Measurements from ENCODE around the gene MYO1H.

DNA sequence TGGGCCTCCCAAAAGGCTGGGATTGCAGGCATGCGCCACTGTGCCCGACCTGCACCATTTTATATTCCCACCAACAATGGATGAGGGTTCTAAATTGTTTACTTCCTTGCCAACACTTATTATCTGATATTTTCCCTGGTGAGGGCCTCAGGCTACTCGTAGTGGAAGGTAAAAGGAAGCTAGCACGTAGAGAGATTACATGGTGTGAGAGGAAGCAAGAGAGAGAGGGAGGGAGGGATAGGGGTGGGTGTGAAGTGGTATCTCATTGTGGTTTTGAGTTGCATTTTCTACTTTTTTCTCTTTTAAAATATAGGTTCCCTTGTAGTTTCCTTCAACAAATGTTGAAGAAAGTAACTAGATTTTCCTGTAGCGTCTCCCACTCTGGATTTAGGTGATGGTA lies 30.9 kb downstream of the MYO1H start:
- TF ChIP-seq SUZ12 (IDR thresholded peaks at IDR 0.05; ENCODE audit: extremely low read depth, insufficient read depth, insufficient read length) = no peak
- TF ChIP-seq ZNF274 (IDR thresholded peaks at IDR 0.05; ENCODE audit: low read depth, low read length) = no peak
- TF ChIP-seq YY1 (IDR thresholded peaks at IDR 0.05; ENCODE audit: insufficient read depth, insufficient read length) = no peak

All from NT2/D1 (cell line).